Amniotic stem cell (primary cell): ENCODE data around the gene C15orf62.

Experiments used
- DNase-seq: peaks from one replicate; lab custom pipeline; 2025; lab: John Stamatoyannopoulos, UW

C15orf62 gene

GRCh38 chr15:40755812-40756208 is 14.0 kb upstream of the C15orf62 start:
- DNase-seq, result no peak

- DNase-seq, result no peak
Measured at GRCh38 chr15:40756938-40757337, 12.8 kb upstream of the C15orf62 start.

- DNase-seq, result no peak
Measured at GRCh38 chr15:40759961-40760360, 9.8 kb upstream of the C15orf62 start.

GRCh38 chr15:40762919-40763800 is 6.6 kb upstream of the C15orf62 start:
- DNase-seq, result no peak

- DNase-seq, result no peak
Measured at GRCh38 chr15:40763801-40764628, 5.8 kb upstream of the C15orf62 start, which contains the start of gene GCHFR. GCHFR (plus strand) TSS chr15:40764068; CDS start chr15:40764181, 113 bp downstream.

GRCh38 chr15:40764629-40765103 is 5.1 kb upstream of the C15orf62 start:
- DNase-seq, result no peak

- no peak for DNase-seq
Measured at GRCh38 chr15:40766194-40766815, 3.5 kb upstream of the C15orf62 start.

GRCh38 chr15:40766906-40767837 is 2.6 kb upstream of the C15orf62 start:
- no peak for DNase-seq

GRCh38 chr15:40767838-40768500 is 1.8 kb upstream of the C15orf62 start:
- no peak for DNase-seq

GRCh38 chr15:40768521-40769273 is 1.1 kb upstream of the C15orf62 start:
- DNase-seq, result no peak

GRCh38 chr15:40770147-40770721 is 454 bp downstream of the C15orf62 start:
- DNase-seq, result no peak

- no peak for DNase-seq
Measured at GRCh38 chr15:40771242-40771641, 1.5 kb downstream of the C15orf62 start.

- no peak for DNase-seq
Measured at GRCh38 chr15:40772014-40772413, 2.2 kb downstream of the C15orf62 start.

- DNase-seq, result no peak
Measured at GRCh38 chr15:40773496-40773895, 3.7 kb downstream of the C15orf62 start.

GRCh38 chr15:40773902-40774301 is 4.1 kb downstream of the C15orf62 start:
- DNase-seq, result no peak

GRCh38 chr15:40775007-40775406 is 5.2 kb downstream of the C15orf62 start:
- no peak for DNase-seq

GRCh38 chr15:40775740-40776536 is 6.2 kb downstream of the C15orf62 start:
- no peak for DNase-seq

- DNase-seq, result no peak
Measured at GRCh38 chr15:40776537-40777141, 6.9 kb downstream of the C15orf62 start.
